WTC11 (cell line): Measurements from ENCODE around the gene FRK.

Experiments used
- FOXP1 ChIP-seq: sonication (generic); formaldehyde crosslinking; IDR thresholded peaks from 2 replicates; pipeline ENCODE4 v1.8.0; 2022; ENCODE audit warnings: missing genetic modification reagents, mild to moderate bottlenecking, moderate library complexity, borderline replicate concordance
- GABPB1 ChIP-seq: sonication (generic); formaldehyde crosslinking; IDR thresholded peaks from 2 replicates; pipeline ENCODE4 v1.8.1; 2023; ENCODE audit warnings: mild to moderate bottlenecking, missing genetic modification reagents
- MXD4 ChIP-seq: fragments of 250-450 bp; sonication (Bioruptor Pico); IDR thresholded peaks from 2 replicates; pipeline ENCODE4 v1.8.0; 2021; ENCODE audit warnings: mild to moderate bottlenecking, moderate library complexity, borderline replicate concordance
- ZNF138 ChIP-seq: sonication (generic); formaldehyde crosslinking; conservative IDR thresholded peaks from 2 replicates; pipeline ENCODE4 v1.8.1; 2022; ENCODE audit warnings: mild to moderate bottlenecking, moderate library complexity, missing genetic modification reagents
- TF ChIP-seq, protein P1 (sequence below): fragments of 200-600 bp; IDR thresholded peaks from 2 replicates; pipeline ENCODE4 v1.8.0; 2022; ENCODE audit warnings: antibody characterized with exemption
- TF ChIP-seq, protein P2 (sequence below): sonication (generic); formaldehyde crosslinking; IDR thresholded peaks from 2 replicates; pipeline ENCODE4 v1.8.0; 2022; ENCODE audit warnings: mild to moderate bottlenecking, missing genetic modification reagents

DNA sequence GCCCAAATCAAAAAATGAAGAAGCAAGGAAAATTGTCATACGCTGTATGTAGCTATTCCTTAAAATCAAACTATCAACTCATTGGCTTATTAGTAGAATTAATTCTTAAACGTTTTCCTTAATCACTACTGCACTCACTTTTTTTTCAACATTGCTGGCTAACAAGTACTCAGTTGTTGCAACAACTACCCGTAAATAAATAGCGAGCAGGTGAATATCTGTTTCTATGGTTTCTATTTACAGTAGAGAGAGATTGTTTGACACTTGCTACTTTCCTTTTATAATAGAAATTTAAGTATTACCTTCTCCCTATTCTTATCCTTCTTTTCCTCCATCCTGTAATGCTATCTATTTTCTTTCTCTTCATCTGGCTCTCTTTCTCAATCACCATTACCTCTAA, 25.1 kb downstream of the FRK start:
- no peak for TF ChIP-seq GABPB1 (CRISPR knock-in tag)
- TF ChIP-seq FOXP1 (CRISPR knock-in tag) = no peak
- TF ChIP-seq, protein P1, sequence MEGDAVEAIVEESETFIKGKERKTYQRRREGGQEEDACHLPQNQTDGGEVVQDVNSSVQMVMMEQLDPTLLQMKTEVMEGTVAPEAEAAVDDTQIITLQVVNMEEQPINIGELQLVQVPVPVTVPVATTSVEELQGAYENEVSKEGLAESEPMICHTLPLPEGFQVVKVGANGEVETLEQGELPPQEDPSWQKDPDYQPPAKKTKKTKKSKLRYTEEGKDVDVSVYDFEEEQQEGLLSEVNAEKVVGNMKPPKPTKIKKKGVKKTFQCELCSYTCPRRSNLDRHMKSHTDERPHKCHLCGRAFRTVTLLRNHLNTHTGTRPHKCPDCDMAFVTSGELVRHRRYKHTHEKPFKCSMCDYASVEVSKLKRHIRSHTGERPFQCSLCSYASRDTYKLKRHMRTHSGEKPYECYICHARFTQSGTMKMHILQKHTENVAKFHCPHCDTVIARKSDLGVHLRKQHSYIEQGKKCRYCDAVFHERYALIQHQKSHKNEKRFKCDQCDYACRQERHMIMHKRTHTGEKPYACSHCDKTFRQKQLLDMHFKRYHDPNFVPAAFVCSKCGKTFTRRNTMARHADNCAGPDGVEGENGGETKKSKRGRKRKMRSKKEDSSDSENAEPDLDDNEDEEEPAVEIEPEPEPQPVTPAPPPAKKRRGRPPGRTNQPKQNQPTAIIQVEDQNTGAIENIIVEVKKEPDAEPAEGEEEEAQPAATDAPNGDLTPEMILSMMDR = no peak
- TF ChIP-seq MXD4 (CRISPR knock-in tag) = no peak
- TF ChIP-seq, protein P2, sequence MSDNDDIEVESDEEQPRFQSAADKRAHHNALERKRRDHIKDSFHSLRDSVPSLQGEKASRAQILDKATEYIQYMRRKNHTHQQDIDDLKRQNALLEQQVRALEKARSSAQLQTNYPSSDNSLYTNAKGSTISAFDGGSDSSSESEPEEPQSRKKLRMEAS (CRISPR knock-in tag) = no peak
- TF ChIP-seq ZNF138 = no peak
